A549 (cell line): ENCODE results near the gene HEG1. TPM values are rescaled to one million over a fixed set of nuclear protein-coding genes. Genes with fewer than 3 reads are reported as not detected.

Experiments used
- ATAC-seq, 2 experiments: fragments of 200-7000 bp in 1 of 2; fragments of >200 bp in 1 of 2; cut with Nextera tagmentation in 1 of 2; cut with Tn5 transposase in 1 of 2; 3 replicates each; pipeline versions ENCODE4 v1.8.0 to v1.9.1; 2018 to 2020; ENCODE audit warnings: mild to moderate bottlenecking in 1 of 2, moderate library complexity in 1 of 2
- CTCF ChIA-PET: fragments of 300-600 bp; sonication (Branson Sonifier 250); formaldehyde crosslinking; extraction: SDS; loops from one replicate; lab custom pipeline; 2021; ENCODE audit warnings: antibody characterized with exemption, inconsistent platforms; lab: Yijun Ruan, JAX
- POLR2A ChIA-PET: fragments of 350-600 bp; formaldehyde crosslinking; extraction: SDS; loops from one replicate; lab custom pipeline; 2021; ENCODE audit warnings: antibody characterized with exemption, inconsistent platforms; lab: Yijun Ruan, JAX
- DNase-seq, 2 experiments: peaks; one replicate each; pipeline versions ENCODE4 v3.0.0 to v3.0.0-alpha.2; 2011 to 2016; ENCODE audit warnings: low read depth in 1 of 2, low spot score in 1 of 2
- FAIRE-seq: peaks from 2 replicates; lab custom pipeline; 2011; peaks lifted over from hg19 to GRCh38; lab: Jason Lieb, UNC
- H3K27ac ChIP-seq, 2 experiments: fragments of >200 bp; sonication (Bioruptor Twin); formaldehyde crosslinking; 3 replicates each; pipeline ENCODE4 v1.5.1; 2016 to 2017
- H3K4me1 ChIP-seq: fragments of >200 bp; sonication (Bioruptor Twin); formaldehyde crosslinking; 3 replicates; pipeline ENCODE4 v1.6.1; 2016
- H3K4me2 ChIP-seq: fragments of >200 bp; sonication (Bioruptor Twin); formaldehyde crosslinking; 3 replicates; pipeline ENCODE4 v1.6.1; 2016
- H3K4me3 ChIP-seq: fragments of >200 bp; sonication (Bioruptor Twin); formaldehyde crosslinking; 3 replicates; pipeline ENCODE4 v1.5.1; 2016
- H3K9me3 ChIP-seq: fragments of >200 bp; sonication (Bioruptor Twin); formaldehyde crosslinking; 3 replicates; pipeline ENCODE4 v1.6.1; 2016
- CBX8 ChIP-seq: fragments of 200-600 bp; sonication (generic); IDR thresholded peaks from 2 replicates; pipeline ENCODE4 v1.6.1; 2016
- EP300 ChIP-seq, 2 experiments: fragments of >200 bp; sonication (Bioruptor Twin); formaldehyde crosslinking; IDR thresholded peaks; 2 replicates in 1 of 2; 3 replicates in 1 of 2; pipeline ENCODE4 v1.6.1; 2016 to 2017
- FOXS1 ChIP-seq: fragments of 250-450 bp; sonication (Bioruptor Pico); IDR thresholded peaks from 2 replicates; pipeline ENCODE4 v1.5.0; 2020; ENCODE audit warnings: mild to moderate bottlenecking, moderate library complexity
- HEYL ChIP-seq: fragments of 250-450 bp; sonication (Bioruptor Pico); IDR thresholded peaks from 2 replicates; pipeline ENCODE4 v1.8.0; 2021; ENCODE audit warnings: mild to moderate bottlenecking, moderate library complexity
- JUN ChIP-seq, 2 experiments: fragments of >200 bp; sonication (Bioruptor Twin); formaldehyde crosslinking; IDR thresholded peaks; 2 replicates in 1 of 2; 3 replicates in 1 of 2; pipeline ENCODE4 v1.6.1; 2016 to 2017
- JUNB ChIP-seq: fragments of >200 bp; sonication (Bioruptor Twin); formaldehyde crosslinking; IDR thresholded peaks from 2 replicates; pipeline ENCODE4 v1.6.1; 2016
- KDM1A ChIP-seq: fragments of 200-600 bp; sonication (generic); IDR thresholded peaks from 2 replicates; pipeline ENCODE4 v1.6.1; 2016; ENCODE audit warnings: low read depth, mild to moderate bottlenecking
- NFE2L2 ChIP-seq: fragments of 150-350 bp; conservative IDR thresholded peaks from 2 replicates; pipeline ENCODE4 v1.6.1; 2014; ENCODE audit warnings: low read length
- NR3C1 ChIP-seq: fragments of >200 bp; sonication (Bioruptor Twin); formaldehyde crosslinking; IDR thresholded peaks from 3 replicates; pipeline ENCODE4 v1.6.1; 2017
- RAD21 ChIP-seq, 2 experiments: fragments of >200 bp in 1 of 2; sonication (Bioruptor Twin) in 1 of 2; formaldehyde crosslinking in 1 of 2; IDR thresholded peaks in 1 of 2; conservative IDR thresholded peaks in 1 of 2; 2 replicates in 1 of 2; 3 replicates in 1 of 2; pipeline ENCODE4 v1.6.1; 2012 to 2018; ENCODE audit warnings: inconsistent platforms in 1 of 2
- RCOR1 ChIP-seq: fragments of 150-350 bp; IDR thresholded peaks from 2 replicates; pipeline ENCODE4 v1.6.1; 2014; ENCODE audit warnings: antibody characterized with exemption, low read length, low read depth
- RFX5 ChIP-seq: fragments of 450-650 bp; IDR thresholded peaks from 2 replicates; pipeline ENCODE4 v1.7.1; 2014; ENCODE audit warnings: antibody characterized with exemption, mild to moderate bottlenecking, moderate library complexity
- RNF2 ChIP-seq: fragments of 200-600 bp; sonication (generic); IDR thresholded peaks from 2 replicates; pipeline ENCODE4 v1.6.1; 2016; ENCODE audit warnings: low read depth, mild to moderate bottlenecking, antibody characterized with exemption, moderate library complexity, borderline replicate concordance
- TFCP2L1 ChIP-seq: fragments of 250-450 bp; sonication (Bioruptor Pico); IDR thresholded peaks from 2 replicates; pipeline ENCODE4 v1.5.0; 2021; ENCODE audit warnings: mild to moderate bottlenecking
- ZSCAN20 ChIP-seq: fragments of 250-450 bp; sonication (Bioruptor Pico); IDR thresholded peaks from 2 replicates; pipeline ENCODE4 v1.8.0; 2022; ENCODE audit warnings: mild to moderate bottlenecking, moderate library complexity
- WGBS: methylation state at CpG from one replicate; pipeline ENCODE4 v1.1.6; 2017; ENCODE audit errors: missing lambda C conversion rate; 5-methylcytosine and 5-hydroxymethylcytosine counted together
- polyA plus RNA-seq, 4 experiments: library from polyadenylated mRNA; depleted of rRNA in 3 of 4; stranded (reverse); fragments of >200 nt; fragmentation: RNase III in 1 of 4; extraction: RNeasy Plus Mini Kit Qiagen cat#74134 plus additional on column Dnase treatment in 1 of 4; gene quantifications; 2 replicates in 3 of 4; 3 replicates in 1 of 4; pipeline ENCODE4 v1.2.3, GENCODE V29; 2011 to 2017
- TF ChIP-seq, protein P1 (sequence below): fragments of >200 bp; sonication (Bioruptor Twin); formaldehyde crosslinking; IDR thresholded peaks from 3 replicates; pipeline ENCODE4 v1.6.1; 2016
- TF ChIP-seq, protein P2 (sequence below): fragments of 200-600 bp; sonication (generic); IDR thresholded peaks from 2 replicates; pipeline ENCODE4 v1.6.1; 2016; ENCODE audit warnings: antibody characterized with exemption, mild to moderate bottlenecking, moderate library complexity
- TF ChIP-seq, protein P3 (sequence below): fragments of 250-450 bp; sonication (Bioruptor Pico); IDR thresholded peaks from 2 replicates; pipeline ENCODE4 v1.5.0; 2021; ENCODE audit warnings: mild to moderate bottlenecking, moderate library complexity, borderline replicate concordance

Gene HEG1
- polyA plus RNA-seq, 2 of the 4 experiments (the other 2 are of a cell fraction), result 5.4 to 5.6 TPM

DNA sequence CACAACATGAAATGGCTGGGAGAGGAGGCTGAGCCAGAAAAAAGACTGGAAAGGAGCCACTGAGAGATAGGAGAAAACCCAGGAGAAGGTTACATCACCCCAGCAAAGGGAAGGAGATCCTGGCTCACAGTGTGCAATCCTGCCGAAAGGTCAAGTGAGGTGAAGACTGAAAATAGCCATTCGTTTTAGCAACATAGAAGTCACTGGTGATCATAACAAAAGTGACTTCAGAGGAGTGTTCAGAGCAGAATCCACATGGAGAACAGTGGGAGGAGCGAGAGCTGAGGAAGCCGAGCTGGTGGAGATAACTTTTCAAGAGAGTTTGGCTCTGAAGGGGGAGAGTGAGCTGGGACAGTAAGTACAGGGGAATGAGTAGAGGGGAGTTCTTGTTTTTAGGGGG, 5.4 kb upstream of the HEG1 start (continued):
- TF ChIP-seq, protein P1, sequence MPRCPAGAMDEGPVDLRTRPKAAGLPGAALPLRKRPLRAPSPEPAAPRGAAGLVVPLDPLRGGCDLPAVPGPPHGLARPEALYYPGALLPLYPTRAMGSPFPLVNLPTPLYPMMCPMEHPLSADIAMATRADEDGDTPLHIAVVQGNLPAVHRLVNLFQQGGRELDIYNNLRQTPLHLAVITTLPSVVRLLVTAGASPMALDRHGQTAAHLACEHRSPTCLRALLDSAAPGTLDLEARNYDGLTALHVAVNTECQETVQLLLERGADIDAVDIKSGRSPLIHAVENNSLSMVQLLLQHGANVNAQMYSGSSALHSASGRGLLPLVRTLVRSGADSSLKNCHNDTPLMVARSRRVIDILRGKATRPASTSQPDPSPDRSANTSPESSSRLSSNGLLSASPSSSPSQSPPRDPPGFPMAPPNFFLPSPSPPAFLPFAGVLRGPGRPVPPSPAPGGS, result no peak
- TF ChIP-seq CBX8, result no peak
- TF ChIP-seq RFX5, result no peak
- no peak for TF ChIP-seq NR3C1
- no peak for TF ChIP-seq JUNB

DNA sequence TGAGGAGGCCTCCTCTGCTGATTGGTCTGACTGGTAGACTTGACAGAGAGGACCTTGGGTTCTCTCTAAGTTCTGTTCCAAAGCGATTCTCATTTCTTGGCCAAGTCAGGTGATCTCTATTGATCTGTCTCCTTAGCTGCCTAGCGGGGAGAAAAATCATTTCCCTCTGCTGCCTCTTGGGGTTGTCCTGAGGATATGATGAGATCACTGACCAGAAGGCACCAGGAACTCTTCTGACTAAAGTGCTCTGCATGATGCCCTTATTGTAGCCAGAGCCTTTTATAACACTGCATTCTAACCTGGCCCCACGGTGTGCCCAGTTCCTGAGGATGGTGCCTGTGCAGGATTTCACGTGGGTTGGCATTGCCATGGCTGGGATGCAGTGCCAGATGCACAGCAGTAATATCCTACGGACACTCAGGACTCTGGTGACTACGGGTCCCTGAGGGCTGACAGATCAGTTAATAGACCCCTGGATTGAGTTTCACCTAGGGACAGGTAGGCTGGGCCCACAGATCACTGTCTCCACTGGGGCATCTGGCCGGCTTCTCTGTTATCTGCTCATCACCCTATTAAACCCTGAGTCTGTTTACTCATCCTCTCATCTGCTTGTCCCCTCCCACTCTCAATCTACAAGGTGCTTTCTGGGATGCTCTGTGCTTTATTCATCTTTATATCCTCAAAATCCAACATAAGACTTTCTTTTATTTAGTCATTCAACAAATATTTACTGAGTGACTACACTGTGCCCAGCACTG, 3.9 kb upstream of the HEG1 start:
- H3K4me1 ChIP-seq, result peaks cover 59% of the 10 kb centered on the region
- ATAC-seq, result no peak
- no peak overlapping the region for H3K4me3 ChIP-seq
- no peak for DNase-seq
- TF ChIP-seq RFX5, result no peak
- no peak for TF ChIP-seq JUN (IDR thresholded peaks at IDR 0.05)
- TF ChIP-seq NFE2L2, result no peak
- no peak for TF ChIP-seq ZSCAN20
- TF ChIP-seq TFCP2L1 (CRISPR knock-in tag), result no peak
- POLR2A ChIA-PET, result no interaction called here
- 67% methylated on average over 3 of the region's 7 CpGs for WGBS
- H3K9me3 ChIP-seq, result no peaks in the 10 kb centered on the region
- CTCF ChIA-PET, result interaction anchor here (0.9 kb wide), 1 partner anchor 57 kb away, joined by 3 read pairs; no protein-coding TSS in a partner anchor
- no peak for FAIRE-seq
- H3K27ac ChIP-seq, result peak overlapping the region; percentile 32 to 87; a peak in 3 of 6 replicates
- H3K4me2 ChIP-seq, result 0 out of 3 replicates have a peak overlapping the region, but pooled peaks have one; percentile 17

DNA sequence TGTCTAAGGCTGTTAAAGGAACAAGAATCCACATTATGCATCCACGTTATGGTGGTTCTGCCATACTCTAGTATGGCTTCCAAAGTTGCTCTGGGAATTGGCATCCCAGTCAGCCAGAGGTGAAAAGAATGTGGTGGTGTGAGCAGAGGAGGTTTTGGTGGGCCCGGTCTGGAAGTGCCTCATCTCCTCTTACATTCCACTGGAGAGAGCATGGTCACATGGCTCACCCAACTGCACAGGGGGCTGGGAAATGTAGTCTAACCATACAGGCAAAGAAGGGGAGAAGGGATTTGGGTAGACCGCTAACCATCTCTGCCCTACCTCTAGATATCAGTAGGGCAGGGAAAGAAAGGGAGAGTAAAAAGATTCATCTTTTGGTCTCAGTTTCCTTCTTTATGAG, 3.2 kb upstream of the HEG1 start:
- Histone ChIP-seq H3K9me3 (no peaks in the 10 kb centered on the region), H3K27ac (peak overlapping the region; percentile 13 to 87; a peak in 2 of 6 replicates), H3K4me2 (no peak overlapping the region), H3K4me1 (peaks cover 59% of the 10 kb centered on the region), H3K4me3 (no peak overlapping the region)
- ChIA-PET POLR2A (no interaction called here), CTCF (interaction anchor here (0.7 to 1.2 kb wide), 3 partner anchors 58 to 298 kb away, joined by 3 read pairs; no protein-coding TSS in a partner anchor)
- no peak for TF ChIP-seq CBX8
- no peak for TF ChIP-seq RCOR1
- TF ChIP-seq, protein P2, sequence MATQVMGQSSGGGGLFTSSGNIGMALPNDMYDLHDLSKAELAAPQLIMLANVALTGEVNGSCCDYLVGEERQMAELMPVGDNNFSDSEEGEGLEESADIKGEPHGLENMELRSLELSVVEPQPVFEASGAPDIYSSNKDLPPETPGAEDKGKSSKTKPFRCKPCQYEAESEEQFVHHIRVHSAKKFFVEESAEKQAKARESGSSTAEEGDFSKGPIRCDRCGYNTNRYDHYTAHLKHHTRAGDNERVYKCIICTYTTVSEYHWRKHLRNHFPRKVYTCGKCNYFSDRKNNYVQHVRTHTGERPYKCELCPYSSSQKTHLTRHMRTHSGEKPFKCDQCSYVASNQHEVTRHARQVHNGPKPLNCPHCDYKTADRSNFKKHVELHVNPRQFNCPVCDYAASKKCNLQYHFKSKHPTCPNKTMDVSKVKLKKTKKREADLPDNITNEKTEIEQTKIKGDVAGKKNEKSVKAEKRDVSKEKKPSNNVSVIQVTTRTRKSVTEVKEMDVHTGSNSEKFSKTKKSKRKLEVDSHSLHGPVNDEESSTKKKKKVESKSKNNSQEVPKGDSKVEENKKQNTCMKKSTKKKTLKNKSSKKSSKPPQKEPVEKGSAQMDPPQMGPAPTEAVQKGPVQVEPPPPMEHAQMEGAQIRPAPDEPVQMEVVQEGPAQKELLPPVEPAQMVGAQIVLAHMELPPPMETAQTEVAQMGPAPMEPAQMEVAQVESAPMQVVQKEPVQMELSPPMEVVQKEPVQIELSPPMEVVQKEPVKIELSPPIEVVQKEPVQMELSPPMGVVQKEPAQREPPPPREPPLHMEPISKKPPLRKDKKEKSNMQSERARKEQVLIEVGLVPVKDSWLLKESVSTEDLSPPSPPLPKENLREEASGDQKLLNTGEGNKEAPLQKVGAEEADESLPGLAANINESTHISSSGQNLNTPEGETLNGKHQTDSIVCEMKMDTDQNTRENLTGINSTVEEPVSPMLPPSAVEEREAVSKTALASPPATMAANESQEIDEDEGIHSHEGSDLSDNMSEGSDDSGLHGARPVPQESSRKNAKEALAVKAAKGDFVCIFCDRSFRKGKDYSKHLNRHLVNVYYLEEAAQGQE, result no peak
- TF ChIP-seq, protein P3, sequence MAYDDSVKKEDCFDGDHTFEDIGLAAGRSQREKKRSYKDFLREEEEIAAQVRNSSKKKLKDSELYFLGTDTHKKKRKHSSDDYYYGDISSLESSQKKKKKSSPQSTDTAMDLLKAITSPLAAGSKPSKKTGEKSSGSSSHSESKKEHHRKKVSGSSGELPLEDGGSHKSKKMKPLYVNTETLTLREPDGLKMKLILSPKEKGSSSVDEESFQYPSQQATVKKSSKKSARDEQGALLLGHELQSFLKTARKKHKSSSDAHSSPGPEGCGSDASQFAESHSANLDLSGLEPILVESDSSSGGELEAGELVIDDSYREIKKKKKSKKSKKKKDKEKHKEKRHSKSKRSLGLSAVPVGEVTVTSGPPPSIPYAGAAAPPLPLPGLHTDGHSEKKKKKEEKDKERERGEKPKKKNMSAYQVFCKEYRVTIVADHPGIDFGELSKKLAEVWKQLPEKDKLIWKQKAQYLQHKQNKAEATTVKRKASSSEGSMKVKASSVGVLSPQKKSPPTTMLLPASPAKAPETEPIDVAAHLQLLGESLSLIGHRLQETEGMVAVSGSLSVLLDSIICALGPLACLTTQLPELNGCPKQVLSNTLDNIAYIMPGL, result no peak
- TF ChIP-seq RAD21 (conservative IDR thresholded peaks at IDR 0.05 in 1 of 2, IDR thresholded peaks at IDR 0.05 in 1 of 2), result no peak
- no peak for TF ChIP-seq RNF2
- TF ChIP-seq KDM1A, result no peak
- no peak for TF ChIP-seq FOXS1
- TF ChIP-seq HEYL (CRISPR knock-in tag), result no peak
- no peak for TF ChIP-seq EP300 (IDR thresholded peaks at IDR 0.05)
- no peak for DNase-seq
- ATAC-seq, result no peak
- 93% methylated on average over 2 of the region's 3 CpGs for whole genome bisulfite sequencing
- no peak for FAIRE-seq
